ELR (cell line): ENCODE results near the gene PHF14.
"Not testable (repeated sequence)": the region's sequence is repeated elsewhere in the genome, so short reads cannot be mapped to it uniquely, and the experiment has no call there.

Experiments used
- DNase-seq: peaks from one replicate; pipeline ENCODE4 v3.0.0-alpha.2; 2015; ENCODE audit warnings: low read depth

Gene PHF14

GRCh38 chr7:10973061-10973941 is at the start of gene PHF14:
Gene PHF14 (plus strand): TSS chr7:10973872. CDS start chr7:10974324, 452 bp downstream.
- peak; percentile 98 for DNase-seq

GRCh38 chr7:10924370-10924769 is 49.3 kb upstream of the PHF14 start:
- DNase-seq, result no peak

GRCh38 chr7:10928203-10928602 is 45.5 kb upstream of the PHF14 start:
- DNase-seq, result not testable (repeated sequence)

GRCh38 chr7:10930551-10930950 is 43.1 kb upstream of the PHF14 start:
- no peak for DNase-seq

- DNase-seq, result no peak
These were observed 42.5 kb upstream of the PHF14 start for GRCh38 chr7:10931161-10931560.

- no peak for DNase-seq
These were observed 39.4 kb upstream of the PHF14 start for GRCh38 chr7:10934292-10934691.

GRCh38 chr7:10939237-10939910 is 34.3 kb upstream of the PHF14 start:
- no peak for DNase-seq

GRCh38 chr7:10939911-10940703 is 33.6 kb upstream of the PHF14 start:
- DNase-seq, result peak; percentile 95

- DNase-seq, result no peak
These were observed 32.8 kb upstream of the PHF14 start for GRCh38 chr7:10940704-10941355.

GRCh38 chr7:10950494-10950893 is 23.2 kb upstream of the PHF14 start:
- DNase-seq, result no peak

GRCh38 chr7:10950974-10951578 is 22.6 kb upstream of the PHF14 start:
- not testable (repeated sequence) for DNase-seq

GRCh38 chr7:10952588-10952987 is 21.1 kb upstream of the PHF14 start:
- DNase-seq, result no peak

GRCh38 chr7:10953078-10953750 is 20.5 kb upstream of the PHF14 start:
- DNase-seq, result not testable (repeated sequence)

- DNase-seq, result no peak
These were observed 17.1 kb upstream of the PHF14 start for GRCh38 chr7:10956528-10956927.

- DNase-seq, result not testable (repeated sequence)
These were observed 13.4 kb upstream of the PHF14 start for GRCh38 chr7:10960242-10960641.

- DNase-seq, result not testable (repeated sequence)
These were observed 8.7 kb upstream of the PHF14 start for GRCh38 chr7:10965016-10965415.

- DNase-seq, result no peak
These were observed 1.5 kb upstream of the PHF14 start for GRCh38 chr7:10972174-10972573.

- peak; percentile 61 for DNase-seq
These were observed 555 bp downstream of the PHF14 start for GRCh38 chr7:10973942-10974911.

- no peak for DNase-seq
These were observed 3.4 kb downstream of the PHF14 start for GRCh38 chr7:10977113-10977512.

- DNase-seq, result no peak
These were observed 7.6 kb downstream of the PHF14 start for GRCh38 chr7:10981317-10981716.
